SK-N-MC (cell line): Measurements from ENCODE around the gene TMSB10.
"Not testable (repeated sequence)": the region's sequence is repeated elsewhere in the genome, so short reads cannot be mapped to it uniquely, and the experiment has no call there.

Source experiments
- DNase-seq: peaks from one replicate; pipeline ENCODE4 v3.0.0-alpha.2; 2011; ENCODE audit warnings: low read depth, low spot score
- H3K27ac ChIP-seq: fragments of 200-600 bp; sonication (generic); 2 replicates; pipeline ENCODE4 v1.5.1; 2016; ENCODE audit warnings: mixed run types
- H3K36me3 ChIP-seq: fragments of 200-600 bp; sonication (generic); 2 replicates; pipeline ENCODE4 v1.6.1; 2017; ENCODE audit warnings: antibody characterized with exemption, low read length, mixed read lengths; ENCODE audit not compliant: insufficient read depth
- H3K4me3 ChIP-seq: fragments of 200-600 bp; sonication (generic); 2 replicates; pipeline ENCODE4 v1.5.1; 2016
- H3K9ac ChIP-seq: fragments of 200-600 bp; sonication (generic); 2 replicates; pipeline ENCODE4 v1.8.0; 2017; ENCODE audit warnings: mixed run types, mixed read lengths; ENCODE audit not compliant: insufficient read length
- H3K9me3 ChIP-seq: fragments of 200-600 bp; sonication (generic); 2 replicates; pipeline ENCODE4 v1.6.1; 2017; ENCODE audit warnings: low read depth, mild to moderate bottlenecking, antibody characterized with exemption, low read length, moderate library complexity, mixed read lengths
- EZH2 ChIP-seq: fragments of 200-600 bp; sonication (generic); IDR thresholded peaks from one replicate; pipeline ENCODE4 v1.6.1; 2017; ENCODE audit warnings: antibody characterized with exemption
- FOXP2 ChIP-seq: optimal IDR thresholded peaks from 2 replicates; pipeline ENCODE3; 2011; ENCODE audit warnings: mild to moderate bottlenecking, moderate library complexity; ENCODE audit not compliant: insufficient read depth; ENCODE audit errors: extremely low read length, control extremely low read depth
- POLR2AphosphoS5 ChIP-seq: IDR thresholded peaks from 2 replicates; pipeline ENCODE4 v1.6.1; 2012; ENCODE audit warnings: mild to moderate bottlenecking, low read depth, low read length, borderline replicate concordance

Gene TMSB10

GRCh38 chr2:84938194-84938879, 32.9 kb downstream of the TMSB10 start:
- no peak for TF ChIP-seq EZH2
- H3K9ac ChIP-seq = no peak overlapping the region
- no peak overlapping the region for H3K27ac ChIP-seq
- DNase-seq = no peak
- no peaks in the 10 kb centered on the region for H3K9me3 ChIP-seq
- no peak overlapping the region for H3K4me3 ChIP-seq
- H3K36me3 ChIP-seq = no peaks in the 10 kb centered on the region

GRCh38 chr2:84939426-84940087, 34.1 kb downstream of the TMSB10 start:
- no peak for DNase-seq
- Histone ChIP-seq H3K9me3 (no peaks in the 10 kb centered on the region), H3K36me3 (no peaks in the 10 kb centered on the region), H3K27ac (no peak overlapping the region), H3K4me3 (no peak overlapping the region), H3K9ac (no peak overlapping the region)
- TF ChIP-seq EZH2 = no peak
- TF ChIP-seq POLR2AphosphoS5 = no peak
- no peak for TF ChIP-seq FOXP2

DNA sequence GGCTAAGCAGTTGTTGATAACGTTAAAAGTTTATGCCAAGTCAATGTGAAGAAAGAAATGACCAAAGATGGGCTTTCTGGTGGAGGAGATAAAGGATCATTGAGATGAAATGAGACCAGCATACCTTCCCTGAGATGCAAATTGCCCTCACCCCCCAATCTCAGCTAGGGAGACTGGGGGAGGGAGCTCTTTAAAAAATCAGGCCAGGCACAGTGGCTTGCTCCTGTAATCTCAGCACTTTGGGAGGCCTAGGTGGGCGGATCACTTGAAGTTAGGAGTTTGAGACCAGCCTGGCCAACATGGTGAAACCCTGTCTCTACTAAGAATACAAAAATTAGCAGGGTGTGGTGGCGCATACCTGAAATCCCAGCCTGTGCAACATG, 34.6 kb downstream of the TMSB10 start:
- H3K9ac ChIP-seq = no peak overlapping the region
- DNase-seq = no peak
- H3K4me3 ChIP-seq = no peak overlapping the region
- no peak overlapping the region for H3K27ac ChIP-seq
- H3K36me3 ChIP-seq = no peaks in the 10 kb centered on the region
- TF ChIP-seq EZH2 (no peak), POLR2AphosphoS5 (no peak), FOXP2 (no peak)
- no peaks in the 10 kb centered on the region for H3K9me3 ChIP-seq

- Histone ChIP-seq H3K36me3 (no peaks in the 10 kb centered on the region), H3K27ac (no peak overlapping the region)
Measured at GRCh38 chr2:84940831-84941412, 35.5 kb downstream of the TMSB10 start.

DNA sequence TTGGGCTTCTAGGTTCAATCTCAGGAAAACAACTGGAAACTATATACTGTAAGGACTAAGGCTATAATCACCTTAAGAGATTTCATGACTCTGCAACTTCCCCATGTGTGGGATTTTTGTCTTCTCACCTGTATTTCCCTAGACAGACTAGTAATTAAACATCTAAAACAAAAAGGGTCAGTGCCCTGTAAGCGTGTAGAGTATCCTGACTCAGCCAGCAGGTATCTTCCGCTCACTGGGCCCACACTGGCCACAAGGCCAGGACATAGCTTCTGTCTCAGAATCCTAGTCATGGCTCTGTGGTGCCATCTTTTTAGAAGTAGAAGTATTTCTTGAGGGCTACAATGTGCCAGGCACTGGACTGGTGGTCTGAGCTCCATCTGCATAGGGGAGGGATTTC, 36.7 kb downstream of the TMSB10 start:
- TF ChIP-seq POLR2AphosphoS5 (no peak), FOXP2 (no peak), EZH2 (no peak)
- Histone ChIP-seq H3K4me3 (no peak overlapping the region), H3K9me3 (no peaks in the 10 kb centered on the region), H3K36me3 (no peaks in the 10 kb centered on the region), H3K27ac (no peak overlapping the region), H3K9ac (no peak overlapping the region)
- no peak for DNase-seq

More at GRCh38 chr2:84940831-84941412, 35.5 kb downstream of the TMSB10 start:
- TF ChIP-seq EZH2 (no peak), FOXP2 (no peak), POLR2AphosphoS5 (no peak)
- DNase-seq = no peak
- H3K9ac ChIP-seq = no peak overlapping the region
- no peak overlapping the region for H3K4me3 ChIP-seq
- H3K9me3 ChIP-seq = no peaks in the 10 kb centered on the region

DNA sequence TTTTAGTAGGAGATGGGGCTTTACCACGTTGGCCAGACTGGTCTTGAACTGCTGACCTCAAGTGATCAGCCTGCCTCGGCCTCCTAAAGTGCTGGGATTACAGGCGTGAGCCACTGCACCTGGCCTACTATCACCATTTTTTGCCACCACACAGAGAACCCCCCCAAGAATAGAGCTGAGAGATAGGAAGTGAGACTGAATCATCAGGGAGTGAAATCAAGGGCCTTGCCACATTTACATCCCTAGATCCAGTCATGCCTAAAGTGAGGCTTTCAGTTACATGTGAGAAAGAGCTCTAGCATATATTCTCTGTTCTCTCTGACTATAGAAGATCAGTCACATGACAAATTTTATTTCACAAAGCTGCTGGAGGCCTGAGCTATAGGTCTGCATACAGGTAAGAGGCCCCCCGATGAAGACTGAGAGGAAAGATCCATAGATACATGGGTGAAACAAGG, 37.5 kb downstream of the TMSB10 start:
- Histone ChIP-seq H3K4me3 (no peak overlapping the region), H3K36me3 (no peaks in the 10 kb centered on the region), H3K27ac (no peak overlapping the region), H3K9ac (no peak overlapping the region), H3K9me3 (no peaks in the 10 kb centered on the region)
- DNase-seq = no peak
- TF ChIP-seq EZH2 = no peak
- no peak for TF ChIP-seq POLR2AphosphoS5
- no peak for TF ChIP-seq FOXP2

- DNase-seq = no peak
- H3K27ac ChIP-seq = no peak overlapping the region
- TF ChIP-seq POLR2AphosphoS5 = no peak
- no peak for TF ChIP-seq FOXP2
- TF ChIP-seq EZH2 = no peak
- H3K9ac ChIP-seq = no peak overlapping the region
- no peak overlapping the region for H3K4me3 ChIP-seq
- H3K9me3 ChIP-seq = no peaks in the 10 kb centered on the region
- no peaks in the 10 kb centered on the region for H3K36me3 ChIP-seq
Measured at GRCh38 chr2:84944295-84944909, 38.9 kb downstream of the TMSB10 start.

- not testable (repeated sequence) for DNase-seq, H3K9ac ChIP-seq, H3K36me3 ChIP-seq, H3K4me3 ChIP-seq, H3K9me3 ChIP-seq, H3K27ac ChIP-seq
Measured at GRCh38 chr2:84945838-84946203, 40.4 kb downstream of the TMSB10 start.

DNA sequence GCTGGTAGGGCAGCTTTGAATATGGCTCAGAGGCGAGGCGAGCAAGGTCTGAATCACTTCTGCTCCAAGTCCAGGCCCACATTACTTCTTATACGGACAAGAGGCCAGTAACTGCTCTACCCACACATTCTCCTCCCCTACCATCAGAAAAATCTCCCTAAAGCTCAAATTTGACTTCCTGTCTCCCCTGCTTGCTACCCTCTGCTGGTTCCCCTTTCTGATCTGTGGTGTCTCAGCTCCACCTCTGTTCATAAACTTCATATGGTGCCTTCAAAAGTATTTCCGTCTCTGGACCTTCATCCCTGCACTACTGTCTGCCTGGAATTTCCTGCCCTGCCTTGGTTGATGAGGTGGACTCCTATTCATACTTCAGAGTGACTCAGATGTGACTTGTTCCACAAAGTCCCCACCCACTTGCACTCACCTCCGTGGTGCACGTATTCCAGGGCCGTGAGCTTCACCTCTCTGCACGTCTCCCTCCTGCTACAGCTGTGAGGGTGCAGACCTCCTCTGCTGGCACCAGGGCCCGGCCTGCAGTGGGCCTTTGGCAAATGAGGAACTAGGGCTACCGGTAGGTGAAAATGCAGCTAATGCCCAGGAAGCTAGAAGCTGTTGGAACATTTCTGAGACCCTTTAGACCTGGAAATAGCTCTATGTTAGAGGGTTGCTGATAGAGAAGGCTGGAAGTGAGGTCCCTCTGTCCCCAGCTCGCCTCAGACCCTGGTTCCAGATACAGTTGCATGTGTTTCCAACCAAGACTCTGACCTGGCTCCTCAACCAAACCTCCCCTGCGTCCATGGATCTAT, 41.0 kb downstream of the TMSB10 start:
- no peaks in the 10 kb centered on the region for H3K9me3 ChIP-seq
- DNase-seq = no peak
- TF ChIP-seq EZH2 (no peak), POLR2AphosphoS5 (no peak), FOXP2 (no peak)
- no peak overlapping the region for H3K4me3 ChIP-seq
- H3K27ac ChIP-seq = no peak overlapping the region
- no peaks in the 10 kb centered on the region for H3K36me3 ChIP-seq
- H3K9ac ChIP-seq = no peak overlapping the region
